ENCODE results near the gene BCAS2. TPM values are rescaled to one million over a fixed set of nuclear protein-coding genes. Genes with fewer than 3 reads are reported as not detected.
"Not testable (repeated sequence)": the region's sequence is repeated elsewhere in the genome, so short reads cannot be mapped to it uniquely, and the experiment has no call there.

The BCAS2 gene
- total RNA-seq, 1 donor from 2014 or later: 33.1 TPM

- ChIA-PET CTCF (no interaction called here), POLR2A (no interaction called here)
- DNase-seq (no peak), ATAC-seq (ENCODE audit: low read depth) (no peak)
- Mint-ChIP-seq H3K27ac (no peak overlapping the region), H3K36me3 (ENCODE audit: low read depth) (peaks cover 4% of the 10 kb centered on the region), H3K4me1 (peaks cover 7% of the 10 kb centered on the region), H3K4me3 (no peak overlapping the region), H3K9me3 (no peaks in the 10 kb centered on the region), H3K27me3 (peaks cover 17% of the 10 kb centered on the region)
- no peak for TF ChIP-seq CTCF (IDR thresholded peaks at IDR 0.05)
- intact Hi-C loops (cut with micrococcal nuclease): loop anchor here (10.0 kb wide), 1 partner anchor 1512 kb away; the partner anchor contains the start of gene LRIG2
These were observed 5.2 kb upstream of the BCAS2 start for GRCh38 chr1:114586513-114587047.

GRCh38 chr1:114585231-114585630 is 3.8 kb upstream of the BCAS2 start:
- H3K9me3 Mint-ChIP-seq: no peaks in the 10 kb centered on the region
- H3K4me1 Mint-ChIP-seq: peaks cover 16% of the 10 kb centered on the region
- POLR2A ChIA-PET: no interaction called here
- H3K36me3 Mint-ChIP-seq (ENCODE audit: low read depth): peaks cover 9% of the 10 kb centered on the region
- no peak for TF ChIP-seq CTCF (IDR thresholded peaks at IDR 0.05)
- H3K4me3 Mint-ChIP-seq: no peak overlapping the region
- intact Hi-C loops (cut with micrococcal nuclease): loop anchor here (10.0 kb wide), 1 partner anchor 1510 kb away; the partner anchor contains the start of gene LRIG2
- no peak for DNase-seq
- peaks cover 15% of the 10 kb centered on the region for H3K27me3 Mint-ChIP-seq
- CTCF ChIA-PET: no interaction called here
- no peak for ATAC-seq (ENCODE audit: low read depth)
- no peak overlapping the region for H3K27ac Mint-ChIP-seq

GRCh38 chr1:114574365-114574764 is 7.0 kb downstream of the BCAS2 start:
- no peak for ATAC-seq (ENCODE audit: low read depth)
- POLR2A ChIA-PET: no interaction called here

GRCh38 chr1:114564141-114564540 is 17.3 kb downstream of the BCAS2 start:
- ATAC-seq (ENCODE audit: low read depth): no peak

More at GRCh38 chr1:114574365-114574764, 7.0 kb downstream of the BCAS2 start:
- no peaks in the 10 kb centered on the region for H3K9me3 Mint-ChIP-seq
- H3K4me3 Mint-ChIP-seq: no peak overlapping the region
- peaks cover 78% of the 10 kb centered on the region for H3K36me3 Mint-ChIP-seq (ENCODE audit: low read depth)
- H3K27ac Mint-ChIP-seq: no peak overlapping the region
- TF ChIP-seq CTCF (IDR thresholded peaks at IDR 0.05): no peak
- no peaks in the 10 kb centered on the region for H3K27me3 Mint-ChIP-seq
- intact Hi-C loops (cut with micrococcal nuclease): no loop called here
- peaks cover 11% of the 10 kb centered on the region for H3K4me1 Mint-ChIP-seq
- CTCF ChIA-PET: no interaction called here
- DNase-seq: no peak

GRCh38 chr1:114562978-114563510 is 18.4 kb downstream of the BCAS2 start:
- H3K27ac Mint-ChIP-seq; DNase-seq; ATAC-seq (ENCODE audit: low read depth); CTCF ChIA-PET; H3K27me3 Mint-ChIP-seq; POLR2A ChIA-PET; H3K4me3 Mint-ChIP-seq; H3K9me3 Mint-ChIP-seq; intact Hi-C loops (cut with micrococcal nuclease): not testable (repeated sequence)
- Mint-ChIP-seq H3K4me1 (peaks cover 34% of the 10 kb centered on the region), H3K36me3 (ENCODE audit: low read depth) (peaks cover 34% of the 10 kb centered on the region)

More at GRCh38 chr1:114564141-114564540, 17.3 kb downstream of the BCAS2 start:
- peaks cover 25% of the 10 kb centered on the region for H3K4me1 Mint-ChIP-seq
- ChIA-PET POLR2A (no interaction called here), CTCF (no interaction called here)
- intact Hi-C loops (cut with micrococcal nuclease): no loop called here
- no peak for TF ChIP-seq CTCF (IDR thresholded peaks at IDR 0.05)
- no peak overlapping the region for H3K4me3 Mint-ChIP-seq
- peaks cover 43% of the 10 kb centered on the region for H3K36me3 Mint-ChIP-seq (ENCODE audit: low read depth)
- no peaks in the 10 kb centered on the region for H3K9me3 Mint-ChIP-seq
- no peaks in the 10 kb centered on the region for H3K27me3 Mint-ChIP-seq
- no peak for DNase-seq
- H3K27ac Mint-ChIP-seq: no peak overlapping the region
